GM10248 (cell line): Measurements from ENCODE around the gene RAPGEFL1.
A peak's percentile ranks its signal among the peaks of the same experiment; 100 is the strongest.

ENCODE experiments used
- CTCF ChIA-PET: fragments of 300-600 bp; sonication (Branson Sonifier 250); formaldehyde crosslinking; extraction: SDS; loops from one replicate; lab custom pipeline; 2021; ENCODE audit warnings: antibody characterized with exemption; lab: Yijun Ruan, JAX
- POLR2A ChIA-PET: fragments of 350-650 bp; sonication (Branson Sonifier 250); formaldehyde crosslinking; extraction: SDS; loops from one replicate; lab custom pipeline; 2020; ENCODE audit warnings: antibody characterized with exemption; lab: Yijun Ruan, JAX
- DNase-seq: peaks from one replicate; pipeline ENCODE4 v3.0.0; 2012; ENCODE audit errors: extremely low spot score
- TF ChIP-seq, protein P1 (sequence below): IDR thresholded peaks from 2 replicates; pipeline ENCODE4 v1.5.1; 2012; ENCODE audit warnings: mild to moderate bottlenecking, low read depth; ENCODE audit errors: extremely low read depth, missing control alignments, control extremely low read depth

The RAPGEFL1 gene, protein sequence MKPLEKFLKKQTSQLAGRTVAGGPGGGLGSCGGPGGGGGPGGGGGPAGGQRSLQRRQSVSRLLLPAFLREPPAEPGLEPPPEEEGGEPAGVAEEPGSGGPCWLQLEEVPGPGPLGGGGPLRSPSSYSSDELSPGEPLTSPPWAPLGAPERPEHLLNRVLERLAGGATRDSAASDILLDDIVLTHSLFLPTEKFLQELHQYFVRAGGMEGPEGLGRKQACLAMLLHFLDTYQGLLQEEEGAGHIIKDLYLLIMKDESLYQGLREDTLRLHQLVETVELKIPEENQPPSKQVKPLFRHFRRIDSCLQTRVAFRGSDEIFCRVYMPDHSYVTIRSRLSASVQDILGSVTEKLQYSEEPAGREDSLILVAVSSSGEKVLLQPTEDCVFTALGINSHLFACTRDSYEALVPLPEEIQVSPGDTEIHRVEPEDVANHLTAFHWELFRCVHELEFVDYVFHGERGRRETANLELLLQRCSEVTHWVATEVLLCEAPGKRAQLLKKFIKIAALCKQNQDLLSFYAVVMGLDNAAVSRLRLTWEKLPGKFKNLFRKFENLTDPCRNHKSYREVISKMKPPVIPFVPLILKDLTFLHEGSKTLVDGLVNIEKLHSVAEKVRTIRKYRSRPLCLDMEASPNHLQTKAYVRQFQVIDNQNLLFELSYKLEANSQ

DNA sequence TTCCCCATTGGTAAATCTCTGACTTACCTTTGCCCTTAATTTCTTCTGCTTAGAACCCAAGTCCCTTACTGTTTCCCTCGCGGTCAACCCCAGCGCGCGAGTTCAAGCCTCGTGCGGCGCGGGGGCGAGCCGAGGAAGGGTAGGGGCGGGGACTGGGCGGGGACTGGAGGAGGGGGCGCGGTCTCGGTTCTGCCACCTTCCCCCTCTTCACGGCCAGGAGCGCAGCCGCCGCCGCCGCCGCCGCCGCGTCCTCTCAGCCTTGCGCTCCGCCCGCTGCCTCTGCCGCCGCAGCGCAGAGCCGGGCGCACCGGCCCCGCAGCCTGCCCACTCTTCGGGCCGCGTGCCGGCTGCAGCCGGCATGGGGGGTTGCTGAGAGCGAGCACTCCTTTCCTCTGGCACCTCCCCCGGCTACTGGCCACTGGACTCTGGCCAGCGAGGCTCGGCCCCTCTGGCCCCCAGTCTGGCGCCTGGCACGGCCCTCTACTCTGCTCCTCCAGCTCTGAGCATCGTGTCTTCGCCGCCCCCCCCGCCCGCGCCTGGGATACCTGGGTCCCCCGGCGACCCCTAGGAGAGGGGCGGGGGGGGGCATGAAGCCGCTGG, at the start of gene RAPGEFL1:
Gene RAPGEFL1, plus strand, starts transcription at position 196 of the 600 bp plus-strand sequence. Its CDS starts 392 bp downstream, at position 588.
- DNase-seq, result peak; percentile 94
- ChIA-PET CTCF (interaction anchor here (1.3 to 7.9 kb wide), 3 partner anchors 10 to 149 kb away, joined by 3 to 49 read pairs (median 16); no protein-coding TSS in a partner anchor), POLR2A (interaction anchor here (0.7 kb wide), 1 partner anchor 64 kb away, joined by 3 read pairs; no protein-coding TSS in a partner anchor)
- TF ChIP-seq, protein P1, sequence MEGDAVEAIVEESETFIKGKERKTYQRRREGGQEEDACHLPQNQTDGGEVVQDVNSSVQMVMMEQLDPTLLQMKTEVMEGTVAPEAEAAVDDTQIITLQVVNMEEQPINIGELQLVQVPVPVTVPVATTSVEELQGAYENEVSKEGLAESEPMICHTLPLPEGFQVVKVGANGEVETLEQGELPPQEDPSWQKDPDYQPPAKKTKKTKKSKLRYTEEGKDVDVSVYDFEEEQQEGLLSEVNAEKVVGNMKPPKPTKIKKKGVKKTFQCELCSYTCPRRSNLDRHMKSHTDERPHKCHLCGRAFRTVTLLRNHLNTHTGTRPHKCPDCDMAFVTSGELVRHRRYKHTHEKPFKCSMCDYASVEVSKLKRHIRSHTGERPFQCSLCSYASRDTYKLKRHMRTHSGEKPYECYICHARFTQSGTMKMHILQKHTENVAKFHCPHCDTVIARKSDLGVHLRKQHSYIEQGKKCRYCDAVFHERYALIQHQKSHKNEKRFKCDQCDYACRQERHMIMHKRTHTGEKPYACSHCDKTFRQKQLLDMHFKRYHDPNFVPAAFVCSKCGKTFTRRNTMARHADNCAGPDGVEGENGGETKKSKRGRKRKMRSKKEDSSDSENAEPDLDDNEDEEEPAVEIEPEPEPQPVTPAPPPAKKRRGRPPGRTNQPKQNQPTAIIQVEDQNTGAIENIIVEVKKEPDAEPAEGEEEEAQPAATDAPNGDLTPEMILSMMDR, result no peak

DNA sequence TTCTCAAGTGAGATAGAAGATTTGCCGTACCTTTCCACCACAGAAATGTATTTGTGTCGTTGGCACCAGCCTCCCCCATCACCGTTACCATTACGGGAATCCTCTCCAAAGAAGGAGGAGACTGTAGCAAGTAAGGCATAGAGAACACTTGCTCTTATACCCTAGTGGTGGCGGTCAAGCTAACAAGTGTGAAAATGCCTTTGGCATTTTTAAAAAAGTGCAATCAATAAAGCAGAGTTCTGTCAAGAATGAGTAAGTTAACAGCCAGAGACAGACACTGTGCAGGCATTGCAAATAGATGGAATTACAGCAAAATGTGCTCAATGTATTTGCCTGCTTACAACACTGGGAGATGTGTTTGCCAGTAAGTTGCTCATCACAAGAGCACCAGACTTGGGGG, 47.8 kb upstream of the RAPGEFL1 start:
- no peak for DNase-seq
- CTCF ChIA-PET, result interaction anchor here (1.0 to 8.0 kb wide), 6 partner anchors 10 to 44 kb away, joined by 3 to 105 read pairs (median 4); partner anchors contain the start of gene CASC3
- TF ChIP-seq, protein P1, result no peak
- POLR2A ChIA-PET, result interaction anchor here (0.6 kb wide), 1 partner anchor 66 kb away, joined by 3 read pairs; no protein-coding TSS in a partner anchor

DNA sequence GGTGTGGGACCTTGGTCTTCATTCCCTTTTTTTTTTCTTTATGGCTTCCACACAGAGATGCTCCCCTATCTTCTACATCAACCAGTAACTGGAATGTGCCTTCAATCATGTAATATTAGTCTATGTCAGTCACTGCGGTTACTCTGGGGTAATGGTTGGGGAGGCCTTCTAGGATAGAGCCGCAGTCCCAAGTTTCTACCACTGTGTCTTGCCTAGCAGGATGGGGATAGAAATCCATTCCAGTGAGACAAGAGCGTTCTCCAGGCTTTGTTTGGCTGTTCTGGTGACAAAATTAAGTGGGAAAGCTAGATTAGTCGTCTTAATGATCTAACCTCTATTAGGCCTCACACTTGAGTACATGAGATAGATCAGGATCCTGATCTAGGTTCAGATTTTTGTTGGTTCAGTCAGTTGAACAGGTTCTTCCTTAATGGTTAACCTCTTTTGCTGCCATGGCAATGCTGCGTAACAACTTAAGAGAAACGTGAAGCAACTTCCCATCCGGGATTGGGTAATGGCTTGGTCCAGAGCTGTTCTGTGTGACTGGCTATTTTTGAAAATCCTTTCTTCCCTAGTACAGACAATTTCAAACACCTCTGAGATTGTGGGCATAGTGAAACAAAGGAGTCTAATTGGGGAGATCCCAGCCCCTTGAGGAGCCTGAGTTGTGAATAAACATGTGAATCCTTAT, 46.8 kb upstream of the RAPGEFL1 start:
- ChIA-PET CTCF (interaction anchor here (1.2 to 5.4 kb wide), 2 partner anchors 18 to 38 kb away, joined by 3 to 32 read pairs; no protein-coding TSS in a partner anchor), POLR2A (no interaction called here)
- TF ChIP-seq, protein P1, result no peak
- DNase-seq, result no peak

DNA sequence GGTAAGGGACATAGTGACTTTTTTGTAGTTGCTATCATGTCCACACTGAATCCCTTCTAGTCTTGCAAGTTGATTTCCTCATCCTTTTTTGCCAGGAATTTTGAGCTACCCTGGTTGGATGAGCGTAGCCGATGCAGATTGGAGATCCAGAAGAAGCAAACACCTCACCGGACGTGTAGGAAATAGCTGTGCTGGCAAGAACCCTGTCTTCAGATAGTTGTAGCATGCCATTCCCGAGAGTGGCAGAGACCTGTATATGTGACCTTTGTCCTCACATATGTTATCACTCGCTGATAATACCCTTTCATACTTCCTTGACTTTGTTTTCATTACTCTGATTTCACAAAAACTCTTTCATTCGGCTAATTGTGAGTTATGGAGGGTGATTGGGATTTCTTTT, 43.1 kb upstream of the RAPGEFL1 start:
- POLR2A ChIA-PET, result interaction anchor here (0.9 kb wide), 1 partner anchor 69 kb away, joined by 3 read pairs; no protein-coding TSS in a partner anchor
- TF ChIP-seq, protein P1, result no peak
- CTCF ChIA-PET, result interaction anchor here (0.7 to 5.4 kb wide), 6 partner anchors 11 to 61 kb away, joined by 4 to 32 read pairs (median 5); no protein-coding TSS in a partner anchor

DNA sequence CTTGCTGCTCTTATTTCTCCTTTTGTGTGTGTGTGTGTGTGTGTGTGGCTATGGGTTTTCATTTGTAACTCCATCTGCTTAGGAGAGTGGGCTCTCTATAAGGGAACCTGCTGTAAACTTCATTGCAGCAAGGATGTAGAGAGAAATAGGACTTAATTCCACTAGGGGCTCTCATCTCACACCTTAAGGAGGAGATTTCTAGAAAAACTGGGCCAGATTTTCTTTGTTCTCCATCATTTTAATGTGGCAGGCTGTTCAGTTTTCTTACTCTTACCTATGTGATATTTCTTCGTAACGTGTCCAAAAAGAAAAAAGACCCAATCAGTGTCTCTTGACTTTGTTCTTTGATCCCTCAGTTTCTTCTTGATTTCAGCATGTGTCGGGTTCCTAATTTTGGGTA, 41.5 kb upstream of the RAPGEFL1 start:
- DNase-seq, result no peak
- TF ChIP-seq, protein P1, result no peak
- ChIA-PET POLR2A (no interaction called here), CTCF (no interaction called here)

More for the DNA sequence above, 43.1 kb upstream of the RAPGEFL1 start:
- DNase-seq, result no peak
